Lung (tissue), 12 donors: Measurements from ENCODE around the gene FAM83E. TPM values are rescaled to one million over a fixed set of nuclear protein-coding genes. Genes with fewer than 3 reads are reported as not detected.
A peak's percentile ranks its signal among the peaks of the same experiment; 100 is the strongest.
"Not testable (repeated sequence)": the region's sequence is repeated elsewhere in the genome, so short reads cannot be mapped to it uniquely, and the experiment has no call there.

Experiments used
- ATAC-seq: fragments of 200-7000 bp; cut with Tn5 transposase; one replicate; pipeline ENCODE4 v1.9.1; 2020; ENCODE audit warnings: moderate number of reproducible peaks; ENCODE audit not compliant: insufficient read depth, low FRiP score
- DNase-seq, 3 donors: peaks; one replicate each; pipeline ENCODE4 v3.0.0-alpha.2; 2013 to 2017
- H3K27ac ChIP-seq, 2 donors: one replicate each; pipeline ENCODE4 v1.5.1; 2013; ENCODE audit warnings: mild to moderate bottlenecking in 2 of 2, moderate library complexity in 2 of 2, control low read depth in 1 of 2, inconsistent platforms in 1 of 2, low read depth in 1 of 2, low read length in 1 of 2
- H3K27me3 ChIP-seq, 3 donors: one replicate each; pipeline ENCODE4 v1.5.1; 2013; ENCODE audit warnings: low read length in 2 of 3; ENCODE audit not compliant: control insufficient read depth in 3 of 3, insufficient read depth in 3 of 3
- H3K36me3 ChIP-seq, 4 donors: one replicate each; pipeline ENCODE4 v1.5.1; 2013; ENCODE audit warnings: low read length in 4 of 4, mild to moderate bottlenecking in 1 of 4, moderate library complexity in 1 of 4; ENCODE audit not compliant: control insufficient read depth in 4 of 4, insufficient read depth in 4 of 4
- H3K4me1 ChIP-seq, 5 donors: one replicate each; pipeline ENCODE4 v1.5.1; 2013; ENCODE audit warnings: low read length in 5 of 5, mild to moderate bottlenecking in 2 of 5, moderate library complexity in 1 of 5; ENCODE audit not compliant: control insufficient read depth in 5 of 5, insufficient read depth in 5 of 5
- H3K4me3 ChIP-seq: one replicate; pipeline ENCODE4 v1.5.1; 2013; ENCODE audit warnings: mild to moderate bottlenecking, control low read depth, moderate library complexity
- H3K9ac ChIP-seq, 2 donors: one replicate each; pipeline ENCODE4 v1.5.1; 2013; ENCODE audit warnings: low read length in 2 of 2, control low read depth in 1 of 2; ENCODE audit not compliant: insufficient read depth in 1 of 2
- H3K9me3 ChIP-seq, 4 donors: one replicate each; pipeline ENCODE4 v1.5.1; 2013; ENCODE audit warnings: low read length in 3 of 4, mild to moderate bottlenecking in 1 of 4, moderate library complexity in 1 of 4; ENCODE audit not compliant: control insufficient read depth in 4 of 4, insufficient read depth in 3 of 4
- CTCF ChIP-seq: IDR thresholded peaks from 2 replicates; pipeline ENCODE4 v1.5.1; 2012; ENCODE audit warnings: mild to moderate bottlenecking; ENCODE audit errors: control extremely low read depth, extremely low read depth
- WGBS, 2 donors: extraction: QIAGEN DNeasy Blood & Tissue Kit; methylation state at CpG; one replicate each; pipeline ENCODE4 v1.1.7; 2013; 5-methylcytosine and 5-hydroxymethylcytosine counted together
- polyA plus RNA-seq, 2 donors: library from polyadenylated mRNA; stranded (reverse); fragments of 200-250 nt; gene quantifications; one replicate each; pipeline ENCODE4 v1.2.1, GENCODE V29; 2013
- total RNA-seq, 2 donors: library from RNA; depleted of rRNA in 1 of 2; stranded (reverse); fragments of >200 nt in 1 of 2; gene quantifications; one replicate each; pipeline ENCODE4 v1.2.1, GENCODE V29; 2014 to 2021
- donor health status: control.
- donor health status: control.
- donor health status: Bipolar disorder and iron deficiency.
- donor health status: healthy.
- donor health status: DM: yes; HTN: yes; CAD: no.

Gene FAM83E
- total and polyA plus RNA-seq, 4 donors = 22.2 to 43.8 (median 36.7) TPM

- Histone ChIP-seq H3K4me3 (no peak overlapping the region), H3K4me1 (peaks cover 3 to 43% (median 14%) of the 10 kb centered on the region in 5 donors)
- ATAC-seq = no peak
Observed at GRCh38 chr19:48633148-48634035, 18.5 kb upstream of the FAM83E start.

DNA sequence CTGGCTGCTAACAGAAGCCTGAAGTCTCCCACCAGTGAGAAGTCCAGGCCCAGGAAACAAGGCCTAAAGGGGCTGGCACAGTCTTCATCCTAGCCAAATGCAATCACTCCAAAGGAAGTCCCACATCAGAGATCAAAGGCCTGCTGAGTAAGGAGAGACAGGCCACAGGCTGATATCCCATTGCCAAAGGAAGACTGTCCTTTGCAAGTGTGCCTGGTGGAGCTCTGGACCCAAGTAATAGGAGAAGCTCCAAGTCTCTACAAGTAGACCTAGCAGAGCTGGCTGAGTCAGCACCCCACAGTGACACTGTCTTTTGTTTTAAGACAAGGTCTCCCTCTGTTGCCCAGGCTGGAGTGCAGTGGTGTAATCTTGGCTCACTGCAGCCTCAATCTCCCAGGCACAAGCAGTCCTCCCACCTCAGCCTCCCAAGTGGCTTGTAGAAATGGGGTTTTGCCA is 17.8 kb upstream of the FAM83E start:
- Histone ChIP-seq H3K36me3 (peaks cover 0 to 8% (median 3%) of the 10 kb centered on the region in 4 donors), H3K9me3 (no peaks in the 10 kb centered on the region), H3K4me3 (no peak overlapping the region), H3K27ac (peak overlapping the region in 1 of 2 donors; percentile 46), H3K4me1 (peaks cover 3 to 41% (median 14%) of the 10 kb centered on the region in 5 donors), H3K27me3 (no peaks in the 10 kb centered on the region), H3K9ac (no peak overlapping the region)
- no peak for DNase-seq
- no peak for TF ChIP-seq CTCF
- ATAC-seq = no peak

More at GRCh38 chr19:48633148-48634035, 18.5 kb upstream of the FAM83E start:
- no peak for TF ChIP-seq CTCF
- Histone ChIP-seq H3K9ac (no peak overlapping the region), H3K36me3 (peaks cover 0 to 6% (median 2%) of the 10 kb centered on the region in 4 donors), H3K27ac (peak overlapping the region; percentile 35 to 82), H3K27me3 (no peaks in the 10 kb centered on the region), H3K9me3 (no peaks in the 10 kb centered on the region)
- 74 to 79% methylated on average over 22 of the region's 22 CpGs for WGBS, 2 donors
- DNase-seq = no peak

GRCh38 chr19:48632286-48632685 is 17.4 kb upstream of the FAM83E start:
- H3K4me1 ChIP-seq = peaks cover 3 to 41% (median 14%) of the 10 kb centered on the region in 5 donors
- peak overlapping the region in 1 of 2 donors; percentile 46 for H3K27ac ChIP-seq
- H3K27me3 ChIP-seq, H3K4me3 ChIP-seq, H3K9ac ChIP-seq, ATAC-seq, H3K36me3 ChIP-seq, H3K9me3 ChIP-seq, DNase-seq: not testable (repeated sequence)
- WGBS, 2 donors = 90 to 91% methylated on average over 11 of the region's 11 CpGs

DNA sequence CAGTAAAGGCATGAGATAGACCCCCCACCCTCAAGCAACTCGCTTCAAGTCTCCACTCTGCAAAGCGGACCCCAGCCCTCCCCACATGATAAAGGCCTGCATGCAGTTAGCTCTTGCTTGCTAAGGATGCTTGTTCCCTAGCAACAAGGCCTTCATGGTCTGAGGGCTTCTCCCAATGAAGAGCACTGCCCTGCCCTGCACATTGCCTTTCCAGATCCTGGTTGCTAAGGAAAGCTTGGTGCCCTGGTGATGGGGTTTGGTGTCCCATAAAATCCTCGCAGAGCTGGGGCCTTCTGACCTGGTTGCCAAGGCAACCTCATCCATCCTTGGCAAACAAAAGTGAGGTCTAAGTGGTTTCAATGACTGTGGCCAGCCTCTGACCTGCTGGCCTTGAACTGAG is 16.3 kb upstream of the FAM83E start:
- DNase-seq (no peak), ATAC-seq (no peak)
- Histone ChIP-seq H3K27me3 (no peaks in the 10 kb centered on the region), H3K9ac (no peak overlapping the region), H3K27ac (peak overlapping the region; percentile 51 to 79), H3K4me3 (no peak overlapping the region), H3K4me1 (peaks cover 3 to 35% (median 14%) of the 10 kb centered on the region in 5 donors), H3K36me3 (peaks cover 0 to 10% (median 3%) of the 10 kb centered on the region in 4 donors), H3K9me3 (no peaks in the 10 kb centered on the region)
- 80 to 89% methylated on average over 3 of the region's 3 CpGs for WGBS, 2 donors
- no peak for TF ChIP-seq CTCF
